ACC112 (cell line): ENCODE data around the gene PRKAG2.

Experiments used
- H2AFZ ChIP-seq: fragments of 200-600 bp; sonication (generic); one replicate; pipeline ENCODE4 v1.6.0; 2017; ENCODE audit warnings: antibody characterized with exemption, low read length; ENCODE audit not compliant: unreplicated experiment
- H3K27ac ChIP-seq: fragments of 200-600 bp; sonication (generic); 2 replicates; pipeline ENCODE4 v1.5.1; 2014; ENCODE audit warnings: low read depth, mild to moderate bottlenecking, antibody characterized with exemption, low read length, moderate library complexity
- H3K27me3 ChIP-seq: fragments of 200-600 bp; sonication (generic); 2 replicates; pipeline ENCODE4 v1.6.1; 2014; ENCODE audit warnings: mild to moderate bottlenecking, antibody characterized with exemption, low read length, moderate library complexity, mixed read lengths; ENCODE audit not compliant: insufficient read depth
- H3K36me3 ChIP-seq: fragments of 200-600 bp; sonication (generic); 2 replicates; pipeline ENCODE4 v1.6.1; 2016; ENCODE audit warnings: mild to moderate bottlenecking, antibody characterized with exemption, low read length, moderate library complexity, mixed read lengths; ENCODE audit not compliant: insufficient read depth
- H3K4me1 ChIP-seq: fragments of 200-600 bp; sonication (generic); one replicate; pipeline ENCODE4 v1.6.1; 2016; ENCODE audit warnings: low read length, mixed read lengths; ENCODE audit not compliant: insufficient read depth, unreplicated experiment, control insufficient read depth
- H3K4me3 ChIP-seq: fragments of 200-600 bp; sonication (generic); 2 replicates; pipeline ENCODE4 v1.5.1; 2014; ENCODE audit warnings: mild to moderate bottlenecking, low read depth, low read length
- H3K79me2 ChIP-seq: fragments of 200-600 bp; sonication (generic); one replicate; pipeline ENCODE4 v1.6.0; 2016; ENCODE audit warnings: low read length; ENCODE audit not compliant: control insufficient read depth, unreplicated experiment, insufficient read depth

Gene PRKAG2

GRCh38 chr7:151806952-151807775 is 69.8 kb downstream of the PRKAG2 start:
- Histone ChIP-seq H3K27me3 (peaks cover 19% of the 10 kb centered on the region), H3K36me3 (no peaks in the 10 kb centered on the region), H3K27ac (no peak overlapping the region), H2AFZ (no peak overlapping the region), H3K79me2 (no peaks in the 10 kb centered on the region), H3K4me1 (peaks cover 17% of the 10 kb centered on the region), H3K4me3 (no peak overlapping the region)

DNA sequence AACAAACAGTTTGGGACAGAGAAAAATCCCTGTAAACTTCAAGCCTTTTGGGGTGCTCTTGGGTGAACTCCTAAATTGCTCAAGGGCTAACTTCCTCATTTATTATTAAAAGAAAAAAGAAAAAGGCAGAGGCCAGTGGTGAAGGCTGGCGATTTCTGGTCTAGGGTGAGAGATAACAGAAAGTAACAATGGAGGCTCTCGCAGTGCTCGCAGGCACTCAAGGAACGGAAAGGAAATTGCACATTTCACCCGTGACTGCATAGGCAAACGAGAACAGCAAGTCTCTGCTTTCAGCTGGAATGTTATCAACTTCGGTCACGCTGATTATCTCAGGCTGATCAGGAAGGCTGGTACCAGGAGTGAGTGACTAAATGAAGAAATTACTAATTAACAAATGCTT is 70.7 kb downstream of the PRKAG2 start:
- Histone ChIP-seq H3K4me1 (peaks cover 17% of the 10 kb centered on the region), H3K4me3 (no peak overlapping the region), H2AFZ (no peak overlapping the region), H3K36me3 (no peaks in the 10 kb centered on the region), H3K27me3 (peaks cover 19% of the 10 kb centered on the region), H3K27ac (no peak overlapping the region), H3K79me2 (no peaks in the 10 kb centered on the region)

- H3K27me3 ChIP-seq = peaks cover 19% of the 10 kb centered on the region
- H3K27ac ChIP-seq = no peak overlapping the region
- no peaks in the 10 kb centered on the region for H3K79me2 ChIP-seq
- H3K4me1 ChIP-seq = peaks cover 17% of the 10 kb centered on the region
- no peaks in the 10 kb centered on the region for H3K36me3 ChIP-seq
- H3K4me3 ChIP-seq = no peak overlapping the region
- H2AFZ ChIP-seq = no peak overlapping the region
Observed at GRCh38 chr7:151805191-151805590, 71.7 kb downstream of the PRKAG2 start.

GRCh38 chr7:151804756-151805155 is 72.2 kb downstream of the PRKAG2 start:
- peaks cover 16% of the 10 kb centered on the region for H3K4me1 ChIP-seq
- no peaks in the 10 kb centered on the region for H3K79me2 ChIP-seq
- no peak overlapping the region for H3K4me3 ChIP-seq
- H2AFZ ChIP-seq = no peak overlapping the region
- peaks cover 19% of the 10 kb centered on the region for H3K27me3 ChIP-seq
- no peak overlapping the region for H3K27ac ChIP-seq
- H3K36me3 ChIP-seq = no peaks in the 10 kb centered on the region

DNA sequence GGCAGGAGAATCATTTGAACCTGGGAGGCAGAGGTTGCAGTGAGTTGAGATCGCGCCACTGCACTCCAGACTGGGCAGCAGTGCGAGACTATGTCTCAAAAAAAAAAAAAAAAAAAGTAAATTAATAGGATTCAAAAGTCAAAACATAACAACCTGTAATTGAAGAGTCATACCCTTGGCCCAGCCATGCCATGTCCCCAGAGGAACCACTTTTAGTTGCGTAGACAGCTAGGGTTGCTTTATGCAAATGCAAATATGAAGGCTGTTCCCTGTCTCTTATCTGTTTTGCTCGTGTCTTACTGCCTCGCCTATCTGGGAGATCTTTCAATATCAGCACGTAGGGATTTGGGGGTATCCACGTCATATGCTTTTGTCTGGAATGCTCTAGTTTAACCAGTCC is 73.1 kb downstream of the PRKAG2 start:
- H3K27me3 ChIP-seq = peaks cover 19% of the 10 kb centered on the region
- peaks cover 7% of the 10 kb centered on the region for H3K4me1 ChIP-seq
- H3K36me3 ChIP-seq = no peaks in the 10 kb centered on the region
- no peaks in the 10 kb centered on the region for H3K79me2 ChIP-seq
- no peak overlapping the region for H3K4me3 ChIP-seq
- H2AFZ ChIP-seq = no peak overlapping the region
- H3K27ac ChIP-seq = no peak overlapping the region

GRCh38 chr7:151802469-151802846 is 74.5 kb downstream of the PRKAG2 start:
- Histone ChIP-seq H3K27me3 (peaks cover 19% of the 10 kb centered on the region), H3K4me3 (no peak overlapping the region), H3K27ac (no peak overlapping the region), H3K4me1 (peaks cover 3% of the 10 kb centered on the region), H3K79me2 (no peaks in the 10 kb centered on the region), H2AFZ (no peak overlapping the region), H3K36me3 (no peaks in the 10 kb centered on the region)

DNA sequence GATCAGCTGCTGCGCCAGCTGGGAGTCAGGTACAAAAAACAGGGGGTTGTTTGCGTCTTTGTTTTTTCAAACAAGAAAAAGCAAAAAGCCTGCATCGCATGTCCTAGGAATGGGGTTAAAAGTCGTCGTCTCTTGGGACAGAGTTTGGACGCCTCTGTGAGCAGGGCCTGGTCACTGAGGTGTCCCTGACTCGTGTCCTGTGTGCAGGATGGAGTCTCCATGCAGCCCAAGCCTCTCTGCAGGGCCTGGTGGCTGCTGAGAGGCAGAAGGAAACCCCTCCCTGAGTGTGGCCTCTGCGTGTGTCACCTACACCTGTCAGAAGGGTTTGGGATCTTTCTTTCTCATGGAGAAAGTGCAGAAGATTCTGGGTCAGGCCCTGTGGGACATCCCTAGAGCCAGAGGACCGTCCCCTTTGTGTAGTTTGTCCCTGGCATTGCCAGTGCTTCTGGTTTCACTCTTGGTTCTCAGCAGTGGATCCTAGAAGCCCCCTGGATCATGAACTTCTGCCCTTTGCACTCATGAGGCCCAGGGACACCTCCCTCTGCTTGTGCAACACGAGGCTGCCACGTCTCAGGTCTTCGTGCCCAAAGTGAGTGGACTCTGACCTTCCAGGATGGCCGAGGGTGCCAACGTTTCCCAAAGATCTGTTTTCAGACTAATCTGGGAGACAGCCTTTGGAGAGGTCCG is 75.0 kb downstream of the PRKAG2 start:
- H3K79me2 ChIP-seq = no peaks in the 10 kb centered on the region
- peaks cover 19% of the 10 kb centered on the region for H3K27me3 ChIP-seq
- no peak overlapping the region for H3K27ac ChIP-seq
- no peak overlapping the region for H2AFZ ChIP-seq
- H3K36me3 ChIP-seq = no peaks in the 10 kb centered on the region
- no peak overlapping the region for H3K4me3 ChIP-seq
- peaks cover 8% of the 10 kb centered on the region for H3K4me1 ChIP-seq

DNA sequence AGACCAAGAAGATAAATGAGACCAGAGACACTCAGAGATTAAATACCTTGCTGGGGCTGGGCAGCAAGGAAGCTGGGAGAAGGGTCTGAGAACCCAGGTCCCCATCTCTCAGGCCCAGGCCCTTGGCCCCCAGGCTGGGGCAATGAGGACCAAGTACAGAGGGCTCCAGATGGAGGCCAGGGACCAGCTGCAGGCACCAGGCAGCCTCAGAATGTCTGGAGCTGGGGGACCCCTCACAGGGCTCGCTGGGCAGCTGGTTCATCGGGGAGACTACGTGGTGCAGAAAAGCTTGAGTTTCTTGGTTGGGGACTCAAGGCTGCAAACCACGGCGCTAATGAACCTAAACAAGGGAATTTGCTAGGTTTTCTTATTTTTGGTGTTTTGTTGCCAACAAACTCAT is 75.6 kb downstream of the PRKAG2 start:
- Histone ChIP-seq H3K27ac (no peak overlapping the region), H2AFZ (no peak overlapping the region), H3K79me2 (no peaks in the 10 kb centered on the region), H3K4me3 (no peak overlapping the region), H3K4me1 (peaks cover 15% of the 10 kb centered on the region), H3K27me3 (peaks cover 19% of the 10 kb centered on the region), H3K36me3 (no peaks in the 10 kb centered on the region)

- Histone ChIP-seq H3K4me1 (peaks cover 18% of the 10 kb centered on the region), H3K27me3 (peaks cover 19% of the 10 kb centered on the region), H3K36me3 (no peaks in the 10 kb centered on the region), H2AFZ (no peak overlapping the region), H3K4me3 (no peak overlapping the region), H3K27ac (no peak overlapping the region), H3K79me2 (no peaks in the 10 kb centered on the region)
Observed at GRCh38 chr7:151800861-151801260, 76.1 kb downstream of the PRKAG2 start.

DNA sequence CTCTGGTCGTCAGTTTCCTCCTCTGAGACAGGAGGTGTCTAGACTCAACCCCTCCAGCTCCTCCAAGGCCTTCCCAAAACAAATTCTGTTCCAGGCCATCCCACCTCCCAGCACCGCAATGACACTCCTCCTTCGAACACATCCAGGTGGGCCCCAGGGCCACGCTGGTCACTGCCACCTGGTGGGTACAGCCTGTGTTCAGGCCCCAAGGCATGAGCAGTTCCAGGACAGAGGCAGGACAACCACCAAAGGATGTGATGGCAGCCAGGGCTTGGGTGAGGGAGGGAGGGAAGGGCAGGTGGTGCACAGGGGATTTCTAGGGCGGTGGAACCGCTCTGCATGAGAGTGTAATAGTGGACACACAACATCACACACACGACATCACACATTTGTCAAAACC is 76.5 kb downstream of the PRKAG2 start:
- peaks cover 18% of the 10 kb centered on the region for H3K4me1 ChIP-seq
- H3K27ac ChIP-seq = no peak overlapping the region
- no peaks in the 10 kb centered on the region for H3K79me2 ChIP-seq
- H3K27me3 ChIP-seq = peaks cover 15% of the 10 kb centered on the region
- H3K4me3 ChIP-seq = no peak overlapping the region
- H2AFZ ChIP-seq = no peak overlapping the region
- no peaks in the 10 kb centered on the region for H3K36me3 ChIP-seq

GRCh38 chr7:151799506-151799905 is 77.4 kb downstream of the PRKAG2 start:
- no peak overlapping the region for H3K27ac ChIP-seq
- no peaks in the 10 kb centered on the region for H3K79me2 ChIP-seq
- H3K27me3 ChIP-seq = peaks cover 7% of the 10 kb centered on the region
- H3K36me3 ChIP-seq = no peaks in the 10 kb centered on the region
- H3K4me1 ChIP-seq = peaks cover 18% of the 10 kb centered on the region
- H3K4me3 ChIP-seq = no peak overlapping the region
- H2AFZ ChIP-seq = no peak overlapping the region
